ENCODE results near the gene C16orf46. TPM values are rescaled to one million over a fixed set of nuclear protein-coding genes. Genes with fewer than 3 reads are reported as not detected.

C16orf46 gene
- polyA plus RNA-seq, 1 of the 3 experiments (the other 2 are of a cell fraction), result 1.5 TPM

GRCh38 chr16:81014672-81015071, 62.4 kb downstream of the C16orf46 start:
- Histone ChIP-seq H3K36me3 (replicated peaks in 1 of 2; ENCODE audit: control insufficient read depth in 1 of 2, insufficient read depth in 2 of 2, low read length in 1 of 2) (peaks cover 30 to 34% of the 10 kb centered on the region in 2 experiments), H3K9ac (no peak overlapping the region), H3K79me2 (ENCODE audit: insufficient read depth) (peaks cover 22% of the 10 kb centered on the region), H3K4me3 (ENCODE audit: low read depth in 2 of 2, low read length in 1 of 2) (no peak overlapping the region), H3K4me1 (ENCODE audit: control insufficient read depth in 1 of 2, insufficient read depth in 2 of 2, low read depth in 1 of 2, low read length in 1 of 2) (no peaks in the 10 kb centered on the region), H3F3A (replicated peaks; ENCODE audit: insufficient read depth) (no peaks in the 10 kb centered on the region), H3K9me2 (no peaks in the 10 kb centered on the region), H4K20me1 (ENCODE audit: insufficient read depth) (no peaks in the 10 kb centered on the region), H3K27ac (ENCODE audit: low read depth in 2 of 2, low read length in 1 of 2) (no peak overlapping the region), H3K9me3 (no peaks in the 10 kb centered on the region), H2AFZ (ENCODE audit: low read depth) (no peak overlapping the region), H3K4me2 (no peak overlapping the region), H3K27me3 (ENCODE audit: insufficient read depth) (no peaks in the 10 kb centered on the region)
- WGBS (ENCODE audit: low lambda C conversion rate), result 100% methylated on average over 2 of the region's 2 CpGs
- DNase-seq, result no peak
- TF ChIP-seq POLR2AphosphoS5 (IDR thresholded peaks at IDR 0.05; ENCODE audit: low read depth, low read length), result no peak
- TF ChIP-seq ZBTB33 (IDR thresholded peaks at IDR 0.05; ENCODE audit: borderline replicate concordance, low read depth), result no peak
- TF ChIP-seq CTCF (IDR thresholded peaks at IDR 0.05), result no peak
- TF ChIP-seq RXRA (IDR thresholded peaks at IDR 0.05; ENCODE audit: borderline replicate concordance, low read depth), result no peak
- TF ChIP-seq MAX (IDR thresholded peaks at IDR 0.05; ENCODE audit: low read depth), result no peak
- no peak for TF ChIP-seq EP300 (IDR thresholded peaks at IDR 0.05; ENCODE audit: borderline replicate concordance in 1 of 2, low read depth in 1 of 2, low read length in 1 of 2)
- ChIA-PET POLR2A (no interaction called here), CTCF (interaction anchor here (1.2 to 1.4 kb wide), 2 partner anchors 10 to 20 kb away, joined by 3 read pairs; no protein-coding TSS in a partner anchor)

GRCh38 chr16:81012974-81013373, 64.1 kb downstream of the C16orf46 start:
- H3K9ac ChIP-seq, result no peak overlapping the region
- H3K4me2 ChIP-seq, result no peak overlapping the region
- H3K4me3 ChIP-seq (ENCODE audit: low read depth in 2 of 2, low read length in 1 of 2), result no peak overlapping the region
- peaks cover 0 to 2% of the 10 kb centered on the region in 2 experiments; a peak in 1 of 4 replicates for H3K4me1 ChIP-seq (ENCODE audit: control insufficient read depth in 1 of 2, insufficient read depth in 2 of 2, low read depth in 1 of 2, low read length in 1 of 2)
- CTCF ChIA-PET, result no interaction called here
- peaks cover 39% of the 10 kb centered on the region for H3K79me2 ChIP-seq (ENCODE audit: insufficient read depth)
- 0 out of 2 replicates have a peak, but pooled peaks cover 3% of the 10 kb centered on the region for H4K20me1 ChIP-seq (ENCODE audit: insufficient read depth)
- POLR2A ChIA-PET, result no interaction called here
- no peaks in the 10 kb centered on the region for H3K9me2 ChIP-seq
- H3K36me3 ChIP-seq (replicated peaks in 1 of 2; ENCODE audit: control insufficient read depth in 1 of 2, insufficient read depth in 2 of 2, low read length in 1 of 2), result peaks cover 16 to 24% of the 10 kb centered on the region in 2 experiments
- 93% methylated on average over 3 of the region's 3 CpGs for WGBS (ENCODE audit: low lambda C conversion rate)
- no peak for DNase-seq
- no peaks in the 10 kb centered on the region for H3K9me3 ChIP-seq
- no peak overlapping the region for H3K27ac ChIP-seq (ENCODE audit: low read depth in 2 of 2, low read length in 1 of 2)
- H3K27me3 ChIP-seq (ENCODE audit: insufficient read depth), result no peaks in the 10 kb centered on the region
- H2AFZ ChIP-seq (ENCODE audit: low read depth), result no peak overlapping the region
- H3F3A ChIP-seq (replicated peaks; ENCODE audit: insufficient read depth), result peaks cover under 1% of the 10 kb centered on the region
- TF ChIP-seq CHD2 (IDR thresholded peaks at IDR 0.05; ENCODE audit: low read length, partially characterized antibody) (no peak), SMC3 (IDR thresholded peaks at IDR 0.05; ENCODE audit: low read depth, low read length) (no peak), MEF2A (IDR thresholded peaks at IDR 0.05; ENCODE audit: borderline replicate concordance, low read depth) (no peak), NRF1 (IDR thresholded peaks at IDR 0.05; ENCODE audit: low read depth, low read length) (no peak), PBX3 (IDR thresholded peaks at IDR 0.05) (no peak), NFIC (IDR thresholded peaks at IDR 0.05; ENCODE audit: borderline replicate concordance) (no peak), USF1 (IDR thresholded peaks at IDR 0.05; ENCODE audit: borderline replicate concordance, low read depth) (no peak), USF2 (IDR thresholded peaks at IDR 0.05; ENCODE audit: borderline replicate concordance, low read depth, low read length) (no peak), CTCF (IDR thresholded peaks at IDR 0.05) (no peak), EZH2phosphoT487 (IDR thresholded peaks at IDR 0.05; ENCODE audit: borderline replicate concordance, low read depth) (no peak)

Data from SK-N-SH (cell line).